Measurements from ENCODE around the gene SYNPO.

The SYNPO gene

GRCh38 chr5:150615141-150615699 lies 25.2 kb upstream of the SYNPO start:
- H3K4me3 ChIP-seq (ENCODE audit: low read depth, low read length): no peak overlapping the region
- no peak for DNase-seq (ENCODE audit: low read depth, low spot score)
- POLR2A ChIA-PET: no interaction called here
- TF ChIP-seq CTCF (IDR thresholded peaks at IDR 0.05; ENCODE audit: insufficient read depth, low read length, missing control alignments): no peak
- CTCF ChIA-PET: no interaction called here

GRCh38 chr5:150616024-150616470 lies 24.4 kb upstream of the SYNPO start:
- CTCF ChIA-PET: no interaction called here
- DNase-seq (ENCODE audit: low read depth, low spot score): no peak
- H3K4me3 ChIP-seq (ENCODE audit: low read depth, low read length): no peak overlapping the region
- POLR2A ChIA-PET: no interaction called here
- no peak for TF ChIP-seq CTCF (IDR thresholded peaks at IDR 0.05; ENCODE audit: insufficient read depth, low read length, missing control alignments)

- ChIA-PET POLR2A (no interaction called here), CTCF (interaction anchor here (0.7 kb wide), 1 partner anchor 13 kb away, joined by 3 read pairs; no protein-coding TSS in a partner anchor)
- DNase-seq (ENCODE audit: low read depth, low spot score): no peak
- no peak for TF ChIP-seq CTCF (IDR thresholded peaks at IDR 0.05; ENCODE audit: insufficient read depth, low read length, missing control alignments)
- no peak overlapping the region for H3K4me3 ChIP-seq (ENCODE audit: low read depth, low read length)
These were observed 24.0 kb upstream of the SYNPO start for GRCh38 chr5:150616506-150616905.

GRCh38 chr5:150618163-150618562 lies 22.3 kb upstream of the SYNPO start:
- CTCF ChIA-PET: interaction anchor here (1.4 kb wide), 1 partner anchor 15 kb away, joined by 3 read pairs; no protein-coding TSS in a partner anchor
- no peak overlapping the region for H3K4me3 ChIP-seq (ENCODE audit: low read depth, low read length)
- POLR2A ChIA-PET: no interaction called here
- no peak for TF ChIP-seq CTCF (IDR thresholded peaks at IDR 0.05; ENCODE audit: insufficient read depth, low read length, missing control alignments)
- DNase-seq (ENCODE audit: low read depth, low spot score): no peak

- POLR2A ChIA-PET: interaction anchor here (1.3 kb wide), 1 partner anchor 22 kb away, joined by 4 read pairs; the partner anchor contains the start of gene SYNPO
- no peak overlapping the region for H3K4me3 ChIP-seq (ENCODE audit: low read depth, low read length)
- no peak for DNase-seq (ENCODE audit: low read depth, low spot score)
- CTCF ChIA-PET: interaction anchor here (1.1 to 3.2 kb wide), 3 partner anchors 16 to 59 kb away, joined by 3 to 15 read pairs (median 4); no protein-coding TSS in a partner anchor
- no peak for TF ChIP-seq CTCF (IDR thresholded peaks at IDR 0.05; ENCODE audit: insufficient read depth, low read length, missing control alignments)
These were observed 21.7 kb upstream of the SYNPO start for GRCh38 chr5:150618588-150619281.
